Measurements from ENCODE around the gene ARHGEF25. TPM values are rescaled to one million over a fixed set of nuclear protein-coding genes. Genes with fewer than 3 reads are reported as not detected.

ARHGEF25 gene
- total RNA-seq, 6 donors from 2014 or later: 6.6 to 78.6 (median 8.2) TPM

GRCh38 chr12:57604454-57604991, 6.7 kb upstream of the ARHGEF25 start, which contains the start of gene DTX3:
DTX3 (plus strand) TSS chr12:57604824; CDS start chr12:57606518, 1,694 bp downstream.
- H3K36me3 ChIP-seq: peaks cover 0 to 30% (median 17%) of the 10 kb centered on the region in 4 donors
- no peak for TF ChIP-seq POLR2AphosphoS5 (IDR thresholded peaks at IDR 0.05)
- no peak for TF ChIP-seq EP300 (IDR thresholded peaks at IDR 0.05)
- TF ChIP-seq CTCF (IDR thresholded peaks at IDR 0.05): no peak
- no peak for TF ChIP-seq POLR2A (IDR thresholded peaks at IDR 0.05)
- H3K27ac ChIP-seq: peak within 1 kb of the TSS; percentile 85 to 93 (median 92)
- DNase-seq (peak in 1 of 2 donors; percentile 40), ATAC-seq (ENCODE audit: low FRiP score in 2 of 2) (peak in 1 of 2 donors; percentile 58)
- peaks cover 13 to 29% (median 15%) of the 10 kb centered on the region in 4 donors for H3K4me1 ChIP-seq
- 13 to 14% methylated on average over 12 to 16 of the region's 36 CpGs for WGBS, 2 donors
- H3K27me3 ChIP-seq: peaks cover 0 to 6% (median 3%) of the 10 kb centered on the region in 4 donors
- H3K9me3 ChIP-seq: no peaks in the 10 kb centered on the region
- peak within 1 kb of the TSS; percentile 57 to 80 (median 68) for H3K4me3 ChIP-seq

GRCh38 chr12:57604992-57605810, 6.0 kb upstream of the ARHGEF25 start:
- WGBS, 2 donors: 23 to 30% methylated on average over 2 to 15 of the region's 25 CpGs
- Histone ChIP-seq H3K27me3 (peaks cover 0 to 10% (median 3%) of the 10 kb centered on the region in 4 donors), H3K27ac (peak overlapping the region; percentile 85 to 93 (median 92)), H3K9me3 (no peaks in the 10 kb centered on the region), H3K36me3 (peaks cover 0 to 24% (median 14%) of the 10 kb centered on the region in 4 donors), H3K4me3 (peak overlapping the region; percentile 57 to 80 (median 68)), H3K4me1 (peaks cover 14 to 33% (median 17%) of the 10 kb centered on the region in 4 donors)
- peak in 1 of 2 donors; percentile 33 for ATAC-seq (ENCODE audit: low FRiP score in 2 of 2)
- TF ChIP-seq POLR2A (IDR thresholded peaks at IDR 0.05) (peak in 1 of 4 donors; percentile 36), EP300 (IDR thresholded peaks at IDR 0.05) (no peak)
- DNase-seq: peak; percentile 40 to 82

GRCh38 chr12:57605811-57606311, 5.4 kb upstream of the ARHGEF25 start:
- no peak for ATAC-seq (ENCODE audit: low FRiP score in 2 of 2)
- WGBS, 2 donors: 78 to 85% methylated on average over 4 of the region's 4 CpGs
- Histone ChIP-seq H3K4me3 (peak overlapping the region in 1 of 4 donors; percentile 80), H3K36me3 (peaks cover 0 to 17% (median 9%) of the 10 kb centered on the region in 4 donors), H3K27ac (no peak overlapping the region), H3K4me1 (peaks cover 19 to 39% (median 24%) of the 10 kb centered on the region in 4 donors), H3K27me3 (peaks cover 0 to 10% (median 3%) of the 10 kb centered on the region in 4 donors), H3K9me3 (no peaks in the 10 kb centered on the region)
- DNase-seq: no peak
- TF ChIP-seq EP300 (IDR thresholded peaks at IDR 0.05) (no peak), POLR2AphosphoS5 (IDR thresholded peaks at IDR 0.05) (no peak), POLR2A (IDR thresholded peaks at IDR 0.05) (no peak), CTCF (IDR thresholded peaks at IDR 0.05) (no peak)

- ATAC-seq (ENCODE audit: low FRiP score in 2 of 2) (no peak), DNase-seq (no peak)
- H3K36me3 ChIP-seq: peaks cover 0 to 12% (median 4%) of the 10 kb centered on the region in 4 donors
- H3K27ac ChIP-seq: no peak overlapping the region
- no peak overlapping the region for H3K4me3 ChIP-seq
- H3K9me3 ChIP-seq: no peaks in the 10 kb centered on the region
- peaks cover 0 to 10% (median 4%) of the 10 kb centered on the region in 4 donors for H3K27me3 ChIP-seq
- peaks cover 22 to 45% (median 29%) of the 10 kb centered on the region in 4 donors for H3K4me1 ChIP-seq
- TF ChIP-seq POLR2AphosphoS5 (IDR thresholded peaks at IDR 0.05): no peak
- 52 to 62% methylated on average over 2 of the region's 2 CpGs for WGBS, 2 donors
Measured at GRCh38 chr12:57606399-57606798, 4.8 kb upstream of the ARHGEF25 start.

GRCh38 chr12:57606821-57607220, 4.4 kb upstream of the ARHGEF25 start:
- peaks cover 22 to 49% (median 33%) of the 10 kb centered on the region in 4 donors for H3K4me1 ChIP-seq
- peaks cover 0 to 7% (median 2%) of the 10 kb centered on the region in 4 donors for H3K36me3 ChIP-seq
- ATAC-seq (ENCODE audit: low FRiP score in 2 of 2) (no peak), DNase-seq (peak in 1 of 2 donors; percentile 60)
- WGBS, 2 donors: 94 to 95% methylated on average over 11 of the region's 11 CpGs
- H3K4me3 ChIP-seq: no peak overlapping the region
- H3K9me3 ChIP-seq: no peaks in the 10 kb centered on the region
- no peak overlapping the region for H3K27ac ChIP-seq
- H3K27me3 ChIP-seq: peaks cover 0 to 11% (median 6%) of the 10 kb centered on the region in 4 donors
- TF ChIP-seq POLR2AphosphoS5 (IDR thresholded peaks at IDR 0.05) (no peak), CTCF (IDR thresholded peaks at IDR 0.05) (no peak), EP300 (IDR thresholded peaks at IDR 0.05) (no peak), POLR2A (IDR thresholded peaks at IDR 0.05) (no peak)

Data from upper lobe of left lung (tissue), 6 donors.